Measurements from ENCODE around the gene CD247.

DNA sequence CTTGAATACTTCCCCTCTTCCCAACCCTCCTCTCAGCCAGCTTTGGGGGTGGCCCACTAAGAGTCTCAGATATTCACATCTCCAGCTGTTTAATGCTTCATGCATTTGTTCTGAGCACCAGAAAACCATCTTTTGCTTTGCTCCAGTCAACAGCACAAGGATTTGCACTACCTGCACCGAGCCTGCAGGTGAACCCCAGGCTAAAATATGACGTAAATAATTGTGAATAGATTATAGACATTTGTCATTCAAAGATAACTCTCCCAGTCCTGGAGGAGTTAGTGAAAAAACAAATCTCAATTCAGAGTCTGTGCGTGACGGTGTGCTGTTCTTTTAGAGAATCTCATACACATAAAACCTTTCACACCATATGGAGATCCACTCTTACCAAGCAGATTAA, 7.4 kb downstream of the CD247 start:
- TF ChIP-seq POLR2A (IDR thresholded peaks at IDR 0.05; ENCODE audit: low read depth, low read length) (no peak), POU2F2 (IDR thresholded peaks at IDR 0.05; ENCODE audit: low read depth, low read length) (no peak), TAF1 (IDR thresholded peaks at IDR 0.05; ENCODE audit: low read depth, low read length) (no peak), POLR2AphosphoS5 (IDR thresholded peaks at IDR 0.05; ENCODE audit: low read depth, low read length) (no peak), PAX5 (IDR thresholded peaks at IDR 0.05; ENCODE audit: insufficient read depth, low read length, severe bottlenecking) (no peak)

Measured in GM12891 (cell line).